WTC11 (cell line): Measurements from ENCODE around the gene PRKAG2. TPM values are rescaled to one million over a fixed set of nuclear protein-coding genes. Genes with fewer than 3 reads are reported as not detected.

ENCODE experiments used
- ATAC-seq: fragments of 200-7000 bp; cut with Tn5 transposase; 2 replicates; pipeline ENCODE4 v1.10.0; 2021; ENCODE audit warnings: mild to moderate bottlenecking, moderate library complexity
- CTCF ChIA-PET: fragments of 300-600 bp; sonication (Branson Sonifier 250); formaldehyde crosslinking; loops from one replicate; lab custom pipeline; 2021; ENCODE audit warnings: antibody characterized with exemption; lab: Charles Lee
- POLR2A ChIA-PET: fragments of 350-600 bp; sonication (Branson Sonifier 250); formaldehyde crosslinking; loops from one replicate; lab custom pipeline; 2021; ENCODE audit warnings: antibody characterized with exemption; lab: Charles Lee
- DNase-seq: peaks from one replicate; pipeline ENCODE4 v3.0.0; 2021; ENCODE audit warnings: low spot score
- H3K27ac Mint-ChIP-seq: 2 replicates; pipeline ENCODE4 v1.8.0; 2021; ENCODE audit warnings: mixed read lengths
- H3K27me3 Mint-ChIP-seq: 2 replicates; pipeline ENCODE4 v1.8.0; 2021; ENCODE audit warnings: low read depth, mild to moderate bottlenecking, moderate library complexity, mixed read lengths
- H3K36me3 Mint-ChIP-seq: 2 replicates; pipeline ENCODE4 v1.8.0; 2021; ENCODE audit warnings: mixed read lengths
- H3K4me1 Mint-ChIP-seq: 2 replicates; pipeline ENCODE4 v1.8.0; 2022; ENCODE audit warnings: mixed read lengths
- H3K4me3 Mint-ChIP-seq: 2 replicates; pipeline ENCODE4 v1.8.0; 2021; ENCODE audit warnings: mild to moderate bottlenecking, moderate library complexity, mixed read lengths
- H3K9me3 Mint-ChIP-seq: 2 replicates; pipeline ENCODE4 v1.8.0; 2021; ENCODE audit warnings: mixed read lengths
- AFF4 ChIP-seq: sonication (generic); formaldehyde crosslinking; IDR thresholded peaks from 2 replicates; pipeline ENCODE4 v1.8.1; 2023; ENCODE audit warnings: mild to moderate bottlenecking, missing genetic modification reagents, borderline replicate concordance
- ATF3 ChIP-seq: sonication (generic); formaldehyde crosslinking; conservative IDR thresholded peaks from 2 replicates; pipeline ENCODE4 v1.8.1; 2022; ENCODE audit warnings: mild to moderate bottlenecking, missing genetic modification reagents
- ATF6 ChIP-seq: sonication (generic); formaldehyde crosslinking; IDR thresholded peaks from 2 replicates; pipeline ENCODE4 v1.8.1; 2023; ENCODE audit warnings: mild to moderate bottlenecking, missing genetic modification reagents
- CREB1 ChIP-seq: sonication (generic); formaldehyde crosslinking; IDR thresholded peaks from 2 replicates; pipeline ENCODE4 v1.8.0; 2023; ENCODE audit warnings: mild to moderate bottlenecking, missing genetic modification reagents
- E2F5 ChIP-seq: sonication (generic); formaldehyde crosslinking; IDR thresholded peaks from 2 replicates; pipeline ENCODE4 v1.8.1; 2022; ENCODE audit warnings: mild to moderate bottlenecking, moderate library complexity, missing genetic modification reagents
- ERG ChIP-seq: fragments of 250-450 bp; sonication (Bioruptor Pico); IDR thresholded peaks from 2 replicates; pipeline ENCODE4 v1.8.0; 2021; ENCODE audit warnings: mild to moderate bottlenecking
- FOXP4 ChIP-seq: sonication (generic); formaldehyde crosslinking; IDR thresholded peaks from 2 replicates; pipeline ENCODE4 v1.8.0; 2022; ENCODE audit warnings: mild to moderate bottlenecking, missing genetic modification reagents
- MYBL2 ChIP-seq: sonication (generic); formaldehyde crosslinking; IDR thresholded peaks from 2 replicates; pipeline ENCODE4 v1.8.1; 2023; ENCODE audit warnings: mild to moderate bottlenecking, moderate library complexity, missing genetic modification reagents
- NFE2L1 ChIP-seq: sonication (generic); formaldehyde crosslinking; IDR thresholded peaks from 2 replicates; pipeline ENCODE4 v1.8.1; 2023; ENCODE audit warnings: missing genetic modification reagents
- NR2C2 ChIP-seq: sonication (generic); formaldehyde crosslinking; IDR thresholded peaks from 2 replicates; pipeline ENCODE4 v1.8.0; 2022; ENCODE audit warnings: mild to moderate bottlenecking, missing genetic modification reagents
- PREB ChIP-seq: sonication (generic); formaldehyde crosslinking; IDR thresholded peaks from 2 replicates; pipeline ENCODE4 v1.8.1; 2022; ENCODE audit warnings: mild to moderate bottlenecking, missing genetic modification reagents, moderate library complexity, borderline replicate concordance
- PRRX2 ChIP-seq: fragments of 250-450 bp; sonication (Bioruptor Pico); IDR thresholded peaks from 2 replicates; pipeline ENCODE4 v1.8.0; 2021; ENCODE audit warnings: mild to moderate bottlenecking
- STAT6 ChIP-seq: sonication (generic); formaldehyde crosslinking; conservative IDR thresholded peaks from 2 replicates; pipeline ENCODE4 v1.8.1; 2023; ENCODE audit warnings: mild to moderate bottlenecking, low read depth, missing genetic modification reagents, moderate library complexity
- USF1 ChIP-seq: sonication (generic); formaldehyde crosslinking; IDR thresholded peaks from 2 replicates; pipeline ENCODE4 v1.8.0; 2022; ENCODE audit warnings: mild to moderate bottlenecking, missing genetic modification reagents
- ZNF219 ChIP-seq: sonication (generic); formaldehyde crosslinking; IDR thresholded peaks from 2 replicates; pipeline ENCODE4 v1.8.0; 2023; ENCODE audit warnings: missing genetic modification reagents, mild to moderate bottlenecking, borderline replicate concordance
- ZNF317 ChIP-seq: sonication (generic); formaldehyde crosslinking; IDR thresholded peaks from 2 replicates; pipeline ENCODE4 v1.8.1; 2023; ENCODE audit warnings: low read depth, mild to moderate bottlenecking, moderate library complexity, missing genetic modification reagents, borderline replicate concordance
- ZNF416 ChIP-seq: fragments of 250-450 bp; sonication (Bioruptor Pico); IDR thresholded peaks from 2 replicates; pipeline ENCODE4 v1.9.0; 2021; ENCODE audit warnings: mild to moderate bottlenecking, inconsistent platforms
- ZNF512 ChIP-seq: sonication (generic); formaldehyde crosslinking; IDR thresholded peaks from 2 replicates; pipeline ENCODE4 v1.8.1; 2022; ENCODE audit warnings: missing genetic modification reagents, borderline replicate concordance
- total RNA-seq: library from RNA; stranded (reverse); gene quantifications from 3 replicates; pipeline ENCODE4 v1.2.3, GENCODE V29; 2021

The PRKAG2 gene
- total RNA-seq, 1 experiment from 2014 or later = 20.3 TPM

GRCh38 chr7:151735186-151735850 is 141.6 kb downstream of the PRKAG2 start:
- ChIA-PET CTCF (interaction anchor here (0.5 to 2.8 kb wide), 16 partner anchors 9 to 757 kb away, joined by 3 to 23 read pairs (median 4); no protein-coding TSS in a partner anchor), POLR2A (no interaction called here)
- peaks cover 21% of the 10 kb centered on the region for H3K4me1 Mint-ChIP-seq
- DNase-seq (no peak), ATAC-seq (peak; percentile 17)
- peak overlapping the region; percentile 22; the same call in 1 of the 2 replicates for H3K27ac Mint-ChIP-seq
- TF ChIP-seq E2F5 (CRISPR knock-in tag) (no peak), ZNF512 (CRISPR knock-in tag) (no peak), ATF3 (CRISPR knock-in tag) (no peak), ZNF219 (CRISPR knock-in tag) (no peak), PRRX2 (no peak), MYBL2 (no peak), PREB (CRISPR knock-in tag) (no peak), ERG (CRISPR knock-in tag) (no peak), NR2C2 (no peak), USF1 (CRISPR knock-in tag) (no peak), STAT6 (CRISPR knock-in tag) (no peak), CREB1 (no peak), ZNF416 (no peak), FOXP4 (no peak), ZNF317 (no peak), NFE2L1 (CRISPR knock-in tag) (no peak), ATF6 (no peak), AFF4 (no peak)
- no peak overlapping the region for H3K4me3 Mint-ChIP-seq
- peaks cover 15% of the 10 kb centered on the region for H3K36me3 Mint-ChIP-seq
- peaks cover 16% of the 10 kb centered on the region for H3K9me3 Mint-ChIP-seq
- H3K27me3 Mint-ChIP-seq = no peaks in the 10 kb centered on the region; the same call in 1 of the 2 replicates
